Measurements from ENCODE around the gene DHX9.
A peak's percentile ranks its signal among the peaks of the same experiment; 100 is the strongest.

- TF ChIP-seq CTCF (IDR thresholded peaks at IDR 0.05) = peak; percentile 19; the same call in 1 of the 2 replicates
- no peak for TF ChIP-seq ZFX (IDR thresholded peaks at IDR 0.05; ENCODE audit: borderline replicate concordance)
Observed at GRCh38 chr1:182910143-182910542, 71.0 kb downstream of the DHX9 start.

All from 22Rv1 (cell line).